Memory B cell (primary cell): Measurements from ENCODE around the gene LRCH1.

Source experiments
- ATAC-seq: fragments of 150-1000 bp; cut with Tn5 transposase; 2 replicates; pipeline ENCODE4 v1.10.0; 2021; ENCODE audit warnings: low read depth, mild to moderate bottlenecking, moderate library complexity
- DNase-seq, 2 donors: peaks; one replicate each; pipeline ENCODE4 v3.0.0; 2022; ENCODE audit warnings: low spot score in 2 of 2
- H3K27ac Mint-ChIP-seq: one replicate; pipeline ENCODE4 v1.8.0; 2022; ENCODE audit warnings: mild to moderate bottlenecking, moderate library complexity, mixed read lengths
- H3K27me3 Mint-ChIP-seq: one replicate; pipeline ENCODE4 v1.8.0; 2022; ENCODE audit warnings: mixed read lengths
- H3K36me3 Mint-ChIP-seq: one replicate; pipeline ENCODE4 v1.8.0; 2022; ENCODE audit warnings: mild to moderate bottlenecking, mixed read lengths
- H3K4me1 Mint-ChIP-seq: one replicate; pipeline ENCODE4 v1.8.0; 2022; ENCODE audit warnings: mixed read lengths
- H3K4me3 Mint-ChIP-seq: one replicate; pipeline ENCODE4 v1.8.0; 2022; ENCODE audit warnings: mild to moderate bottlenecking, moderate library complexity, mixed read lengths
- H3K9me3 Mint-ChIP-seq: one replicate; pipeline ENCODE4 v1.8.0; 2022; ENCODE audit warnings: mixed read lengths

The LRCH1 gene

GRCh38 chr13:46598140-46598819, 45.3 kb downstream of the LRCH1 start:
- DNase-seq = peak in 1 of 2 donors; percentile 16
- Mint-ChIP-seq H3K4me3 (peak overlapping the region; percentile 72), H3K36me3 (no peaks in the 10 kb centered on the region)

DNA sequence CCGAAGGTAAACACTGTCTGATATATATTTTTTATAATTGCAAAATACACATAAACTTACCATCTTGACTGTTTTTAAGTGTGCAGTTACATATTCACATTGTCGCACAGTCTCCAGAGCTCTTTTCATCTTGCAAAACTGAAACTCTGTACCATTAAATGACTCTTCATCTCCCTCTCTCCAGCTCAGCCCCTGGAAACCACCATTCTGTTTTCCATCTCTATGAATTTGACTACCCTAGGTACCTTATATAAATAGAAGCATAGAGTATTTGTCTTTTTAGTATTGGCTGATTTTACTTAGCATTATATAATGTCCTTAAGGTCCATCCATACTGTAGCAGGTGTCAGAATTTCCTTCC, 45.8 kb downstream of the LRCH1 start:
- Mint-ChIP-seq H3K4me1 (peaks cover 55% of the 10 kb centered on the region), H3K27me3 (no peaks in the 10 kb centered on the region), H3K27ac (peak overlapping the region; percentile 85), H3K4me3 (peak overlapping the region; percentile 45), H3K9me3 (no peaks in the 10 kb centered on the region), H3K36me3 (no peaks in the 10 kb centered on the region)
- no peak for DNase-seq
- no peak for ATAC-seq

More at GRCh38 chr13:46598140-46598819, 45.3 kb downstream of the LRCH1 start:
- H3K27me3 Mint-ChIP-seq = no peaks in the 10 kb centered on the region
- H3K27ac Mint-ChIP-seq = peak overlapping the region; percentile 85
- peak; percentile 36 for ATAC-seq
- H3K9me3 Mint-ChIP-seq = no peaks in the 10 kb centered on the region
- peaks cover 60% of the 10 kb centered on the region for H3K4me1 Mint-ChIP-seq

DNA sequence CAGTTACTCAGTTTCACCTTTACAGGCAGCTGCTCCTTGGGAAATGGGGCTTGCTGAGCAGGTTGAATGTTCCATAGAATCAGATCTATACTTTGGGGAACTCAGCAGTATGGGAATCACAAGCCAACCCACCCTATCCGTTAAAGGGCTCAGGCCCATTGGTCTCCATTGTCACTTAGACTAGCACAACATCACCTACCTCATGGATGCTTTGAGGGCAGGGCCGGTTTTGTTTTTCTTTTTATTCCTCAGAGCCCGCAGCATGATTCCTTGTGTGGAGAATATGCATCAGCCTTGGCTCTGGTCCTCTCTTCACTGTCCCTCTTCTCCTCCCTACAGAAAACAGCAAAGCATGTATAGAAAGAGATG, 48.0 kb downstream of the LRCH1 start:
- Mint-ChIP-seq H3K27ac (no peak overlapping the region), H3K9me3 (no peaks in the 10 kb centered on the region), H3K4me1 (peaks cover 45% of the 10 kb centered on the region), H3K27me3 (no peaks in the 10 kb centered on the region), H3K36me3 (no peaks in the 10 kb centered on the region), H3K4me3 (no peak overlapping the region)
- DNase-seq (no peak), ATAC-seq (no peak)

- Mint-ChIP-seq H3K4me1 (peaks cover 52% of the 10 kb centered on the region), H3K27me3 (no peaks in the 10 kb centered on the region), H3K27ac (no peak overlapping the region), H3K9me3 (no peaks in the 10 kb centered on the region), H3K36me3 (no peaks in the 10 kb centered on the region), H3K4me3 (no peak overlapping the region)
- no peak for ATAC-seq
- no peak for DNase-seq
Measured at GRCh38 chr13:46602531-46602930, 49.6 kb downstream of the LRCH1 start.

- H3K9me3 Mint-ChIP-seq = no peaks in the 10 kb centered on the region
- peak overlapping the region; percentile 38 for H3K27ac Mint-ChIP-seq
- peaks cover 55% of the 10 kb centered on the region for H3K4me1 Mint-ChIP-seq
- H3K27me3 Mint-ChIP-seq = no peaks in the 10 kb centered on the region
- DNase-seq (no peak), ATAC-seq (no peak)
- no peak overlapping the region for H3K4me3 Mint-ChIP-seq
- no peaks in the 10 kb centered on the region for H3K36me3 Mint-ChIP-seq
Measured at GRCh38 chr13:46603165-46603603, 50.2 kb downstream of the LRCH1 start.

- H3K4me1 Mint-ChIP-seq = peaks cover 55% of the 10 kb centered on the region
- no peaks in the 10 kb centered on the region for H3K36me3 Mint-ChIP-seq
- ATAC-seq = no peak
- H3K27me3 Mint-ChIP-seq = no peaks in the 10 kb centered on the region
- H3K4me3 Mint-ChIP-seq = no peak overlapping the region
- DNase-seq = no peak
- no peaks in the 10 kb centered on the region for H3K9me3 Mint-ChIP-seq
- H3K27ac Mint-ChIP-seq = peak overlapping the region; percentile 53
Measured at GRCh38 chr13:46604226-46604990, 51.4 kb downstream of the LRCH1 start.

DNA sequence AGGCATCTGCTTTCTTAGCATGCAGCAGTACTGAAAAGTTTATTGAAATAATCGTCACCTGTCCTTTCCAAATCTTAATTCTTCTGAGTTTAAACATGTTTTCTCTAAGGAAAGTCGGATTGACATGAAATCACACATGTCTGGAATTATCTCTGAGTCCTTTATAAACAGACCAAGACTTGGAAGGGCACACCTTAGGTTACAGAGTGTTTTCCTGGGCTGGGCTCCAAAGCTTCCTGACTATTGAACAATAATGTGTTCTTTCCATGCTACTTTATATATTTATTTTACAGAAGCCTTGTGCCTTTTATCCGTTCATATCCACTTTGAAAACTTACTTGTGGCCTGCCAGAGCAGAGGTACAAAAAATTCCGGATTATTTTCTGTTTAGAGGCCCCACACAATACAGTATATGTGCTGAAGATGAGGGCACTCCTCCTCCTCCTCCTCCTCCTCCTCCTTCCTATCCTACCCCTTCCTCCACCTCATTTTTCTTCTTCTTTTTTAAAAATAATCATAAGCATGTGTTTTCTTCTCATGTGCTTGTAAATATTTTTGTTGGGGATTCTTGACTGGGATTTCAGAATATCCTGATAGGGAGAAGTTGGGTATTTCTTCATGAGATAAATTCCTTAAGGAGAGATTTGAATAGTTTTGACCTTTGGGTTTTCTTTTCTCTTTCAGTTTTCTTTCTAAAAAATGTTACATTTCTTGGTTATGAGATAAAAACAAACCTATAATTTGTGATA, 52.3 kb downstream of the LRCH1 start:
- no peaks in the 10 kb centered on the region for H3K9me3 Mint-ChIP-seq
- H3K27me3 Mint-ChIP-seq = no peaks in the 10 kb centered on the region
- ATAC-seq = no peak
- peak overlapping the region; percentile 91 for H3K27ac Mint-ChIP-seq
- H3K4me3 Mint-ChIP-seq = no peak overlapping the region
- H3K4me1 Mint-ChIP-seq = peaks cover 56% of the 10 kb centered on the region
- no peak for DNase-seq
- H3K36me3 Mint-ChIP-seq = no peaks in the 10 kb centered on the region

GRCh38 chr13:46605825-46606554, 53.0 kb downstream of the LRCH1 start:
- ATAC-seq (peak; percentile 87), DNase-seq (peak in 1 of 2 donors; percentile 4)
- Mint-ChIP-seq H3K36me3 (no peaks in the 10 kb centered on the region), H3K9me3 (no peaks in the 10 kb centered on the region), H3K4me3 (peak overlapping the region; percentile 41), H3K4me1 (peaks cover 52% of the 10 kb centered on the region), H3K27ac (peak overlapping the region; percentile 91), H3K27me3 (no peaks in the 10 kb centered on the region)

DNA sequence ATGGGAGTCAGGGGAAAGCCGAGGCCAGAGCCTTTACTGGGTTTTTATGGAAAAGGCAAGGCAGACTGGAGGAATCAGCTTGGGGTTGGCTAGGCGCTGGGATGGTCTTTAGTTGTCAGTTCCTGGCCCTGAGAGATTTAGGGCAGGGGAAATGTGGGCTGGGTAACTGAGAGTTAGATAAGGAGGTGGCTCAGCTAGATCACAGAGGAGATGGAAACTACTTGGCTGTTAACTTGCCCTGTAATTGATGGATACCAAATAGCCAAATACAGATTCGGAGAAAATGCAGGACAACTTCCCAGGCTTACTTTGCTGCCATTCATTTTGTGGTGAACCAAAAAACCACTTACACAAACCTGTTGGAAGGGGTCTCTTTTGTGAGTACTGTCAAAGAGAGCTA, 54.0 kb downstream of the LRCH1 start:
- H3K36me3 Mint-ChIP-seq = no peaks in the 10 kb centered on the region
- no peak for ATAC-seq
- peaks cover 50% of the 10 kb centered on the region for H3K4me1 Mint-ChIP-seq
- H3K4me3 Mint-ChIP-seq = no peak overlapping the region
- peak overlapping the region; percentile 91 for H3K27ac Mint-ChIP-seq
- DNase-seq = no peak
- no peaks in the 10 kb centered on the region for H3K9me3 Mint-ChIP-seq
- H3K27me3 Mint-ChIP-seq = no peaks in the 10 kb centered on the region

- ATAC-seq = no peak
- Mint-ChIP-seq H3K9me3 (no peaks in the 10 kb centered on the region), H3K36me3 (no peaks in the 10 kb centered on the region), H3K27me3 (no peaks in the 10 kb centered on the region), H3K27ac (peak overlapping the region; percentile 91), H3K4me3 (no peak overlapping the region), H3K4me1 (peaks cover 49% of the 10 kb centered on the region)
- DNase-seq = no peak
Measured at GRCh38 chr13:46607768-46608564, 55.0 kb downstream of the LRCH1 start.

GRCh38 chr13:46609052-46609451, 56.1 kb downstream of the LRCH1 start:
- H3K4me3 Mint-ChIP-seq = no peak overlapping the region
- no peaks in the 10 kb centered on the region for H3K9me3 Mint-ChIP-seq
- no peaks in the 10 kb centered on the region for H3K36me3 Mint-ChIP-seq
- ATAC-seq (no peak), DNase-seq (no peak)
- no peak overlapping the region for H3K27ac Mint-ChIP-seq
- peaks cover 46% of the 10 kb centered on the region for H3K4me1 Mint-ChIP-seq
- H3K27me3 Mint-ChIP-seq = no peaks in the 10 kb centered on the region

- Mint-ChIP-seq H3K27me3 (no peaks in the 10 kb centered on the region), H3K27ac (no peak overlapping the region), H3K9me3 (no peaks in the 10 kb centered on the region), H3K36me3 (no peaks in the 10 kb centered on the region), H3K4me3 (no peak overlapping the region), H3K4me1 (peaks cover 50% of the 10 kb centered on the region)
- ATAC-seq (no peak), DNase-seq (no peak)
Measured at GRCh38 chr13:46609726-46610125, 56.8 kb downstream of the LRCH1 start.

DNA sequence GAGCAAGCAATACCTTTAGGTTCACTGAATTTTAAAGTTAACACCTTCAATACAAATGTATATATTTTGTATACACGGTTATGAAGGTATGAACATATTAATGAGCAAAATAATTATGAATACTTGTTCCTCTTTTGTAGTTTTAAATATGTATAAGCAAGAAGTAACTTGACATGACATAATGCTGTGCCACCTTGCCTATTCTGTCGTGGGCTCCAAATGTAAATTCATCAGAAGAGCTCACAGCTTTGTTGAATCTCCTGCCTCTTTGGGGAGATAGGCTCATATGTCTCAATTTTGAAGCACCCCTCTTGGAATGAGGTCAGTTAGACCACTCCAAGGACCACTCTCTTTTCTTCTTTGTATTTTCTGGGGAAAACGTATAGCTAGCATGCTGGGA, 59.3 kb downstream of the LRCH1 start:
- peaks cover 2% of the 10 kb centered on the region for H3K36me3 Mint-ChIP-seq
- H3K9me3 Mint-ChIP-seq = no peaks in the 10 kb centered on the region
- ATAC-seq (peak; percentile 66), DNase-seq (no peak)
- peaks cover 47% of the 10 kb centered on the region for H3K4me1 Mint-ChIP-seq
- peak overlapping the region; percentile 61 for H3K27ac Mint-ChIP-seq
- H3K4me3 Mint-ChIP-seq = no peak overlapping the region
- H3K27me3 Mint-ChIP-seq = no peaks in the 10 kb centered on the region
